C4-2B (cell line): ENCODE data around the gene NECTIN1.

ENCODE experiments used
- H3K27ac ChIP-seq: fragments of 450-650 bp; 2 replicates; pipeline ENCODE4 v1.5.1; 2017
- ZFX ChIP-seq: fragments of 450-650 bp; IDR thresholded peaks from 2 replicates; pipeline ENCODE4 v1.6.1; 2017
- TF ChIP-seq, protein P1 (sequence below): fragments of 450-650 bp; conservative IDR thresholded peaks from 2 replicates; pipeline ENCODE4 v1.5.1; 2017; ENCODE audit warnings: mild to moderate bottlenecking

The NECTIN1 gene

DNA sequence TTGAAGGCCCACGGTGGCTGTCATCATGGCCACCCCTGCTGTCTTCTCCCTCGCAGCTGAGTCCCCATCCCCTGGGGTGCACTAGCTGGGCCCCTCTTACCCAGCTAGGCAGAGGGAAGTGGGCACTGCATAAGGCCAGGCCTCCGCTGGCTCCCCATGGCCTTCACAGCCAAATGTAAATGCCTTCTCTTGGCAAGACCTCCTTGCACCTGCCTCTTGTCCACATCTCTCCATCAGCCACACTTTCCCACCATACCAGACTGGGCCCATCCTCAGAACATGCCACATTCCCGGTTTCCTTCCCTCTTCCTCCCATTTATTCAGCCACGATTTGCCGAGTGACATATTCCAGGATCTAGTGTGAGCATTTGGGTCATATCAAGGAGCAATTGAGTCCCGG lies 49.7 kb downstream of the NECTIN1 start:
- no peak overlapping the region for H3K27ac ChIP-seq
- TF ChIP-seq, protein P1, sequence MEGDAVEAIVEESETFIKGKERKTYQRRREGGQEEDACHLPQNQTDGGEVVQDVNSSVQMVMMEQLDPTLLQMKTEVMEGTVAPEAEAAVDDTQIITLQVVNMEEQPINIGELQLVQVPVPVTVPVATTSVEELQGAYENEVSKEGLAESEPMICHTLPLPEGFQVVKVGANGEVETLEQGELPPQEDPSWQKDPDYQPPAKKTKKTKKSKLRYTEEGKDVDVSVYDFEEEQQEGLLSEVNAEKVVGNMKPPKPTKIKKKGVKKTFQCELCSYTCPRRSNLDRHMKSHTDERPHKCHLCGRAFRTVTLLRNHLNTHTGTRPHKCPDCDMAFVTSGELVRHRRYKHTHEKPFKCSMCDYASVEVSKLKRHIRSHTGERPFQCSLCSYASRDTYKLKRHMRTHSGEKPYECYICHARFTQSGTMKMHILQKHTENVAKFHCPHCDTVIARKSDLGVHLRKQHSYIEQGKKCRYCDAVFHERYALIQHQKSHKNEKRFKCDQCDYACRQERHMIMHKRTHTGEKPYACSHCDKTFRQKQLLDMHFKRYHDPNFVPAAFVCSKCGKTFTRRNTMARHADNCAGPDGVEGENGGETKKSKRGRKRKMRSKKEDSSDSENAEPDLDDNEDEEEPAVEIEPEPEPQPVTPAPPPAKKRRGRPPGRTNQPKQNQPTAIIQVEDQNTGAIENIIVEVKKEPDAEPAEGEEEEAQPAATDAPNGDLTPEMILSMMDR, result no peak
- TF ChIP-seq ZFX, result no peak

- TF ChIP-seq ZFX, result no peak
- TF ChIP-seq, protein P1, result no peak
These were observed 50.6 kb downstream of the NECTIN1 start for GRCh38 chr11:119678351-119678750.

DNA sequence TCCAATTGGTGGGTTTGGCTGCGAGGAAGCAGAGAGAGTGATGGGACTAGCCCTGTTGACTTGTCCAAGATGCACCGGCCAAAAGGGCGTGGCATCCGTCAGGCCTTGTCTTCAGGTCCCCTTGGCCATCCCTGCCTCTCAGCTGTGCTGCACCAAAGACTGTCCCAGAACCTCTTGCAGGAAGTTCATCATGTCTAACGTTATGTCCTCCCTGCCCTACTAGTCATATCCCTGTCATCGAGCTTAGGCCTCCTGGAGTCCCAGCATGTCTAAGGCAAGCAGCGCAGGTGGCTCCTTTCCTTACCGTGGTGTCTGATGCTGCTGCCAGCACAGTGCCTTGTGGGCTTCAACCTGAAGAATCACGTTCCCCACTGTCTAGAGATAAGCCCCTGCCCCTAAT lies 51.2 kb downstream of the NECTIN1 start:
- H3K27ac ChIP-seq, result no peak overlapping the region
- no peak for TF ChIP-seq ZFX
- TF ChIP-seq, protein P1, result no peak

More at GRCh38 chr11:119678351-119678750, 50.6 kb downstream of the NECTIN1 start:
- H3K27ac ChIP-seq, result no peak overlapping the region

DNA sequence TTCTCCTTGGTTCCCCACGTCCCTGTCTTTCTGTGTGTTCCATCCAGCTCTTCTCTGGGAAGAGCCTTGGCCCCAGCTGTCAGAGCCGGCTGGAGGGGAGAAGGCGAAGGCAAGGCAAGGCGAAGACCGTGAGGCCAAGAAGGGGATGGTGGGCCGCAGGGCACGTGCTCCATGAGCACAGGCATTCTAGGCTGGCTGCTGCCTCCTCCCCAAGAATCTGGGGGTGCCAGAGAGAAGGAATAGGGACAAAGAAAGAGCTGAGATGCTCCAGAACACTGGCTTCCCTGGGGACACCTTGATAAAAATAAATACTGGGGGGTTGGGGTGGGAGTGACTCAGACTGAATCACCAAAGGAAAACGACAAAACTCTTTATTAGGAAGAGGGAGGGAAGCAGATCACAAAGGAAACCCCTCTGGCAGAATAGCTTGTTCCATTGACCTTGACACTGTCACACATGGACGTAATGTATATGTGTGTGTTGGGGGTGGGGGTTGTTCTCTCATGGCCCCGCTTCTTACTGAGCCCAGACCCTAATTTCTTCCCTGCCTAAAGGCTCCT lies 52.5 kb downstream of the NECTIN1 start:
- TF ChIP-seq ZFX, result no peak
- TF ChIP-seq, protein P1, result no peak
- no peak overlapping the region for H3K27ac ChIP-seq

DNA sequence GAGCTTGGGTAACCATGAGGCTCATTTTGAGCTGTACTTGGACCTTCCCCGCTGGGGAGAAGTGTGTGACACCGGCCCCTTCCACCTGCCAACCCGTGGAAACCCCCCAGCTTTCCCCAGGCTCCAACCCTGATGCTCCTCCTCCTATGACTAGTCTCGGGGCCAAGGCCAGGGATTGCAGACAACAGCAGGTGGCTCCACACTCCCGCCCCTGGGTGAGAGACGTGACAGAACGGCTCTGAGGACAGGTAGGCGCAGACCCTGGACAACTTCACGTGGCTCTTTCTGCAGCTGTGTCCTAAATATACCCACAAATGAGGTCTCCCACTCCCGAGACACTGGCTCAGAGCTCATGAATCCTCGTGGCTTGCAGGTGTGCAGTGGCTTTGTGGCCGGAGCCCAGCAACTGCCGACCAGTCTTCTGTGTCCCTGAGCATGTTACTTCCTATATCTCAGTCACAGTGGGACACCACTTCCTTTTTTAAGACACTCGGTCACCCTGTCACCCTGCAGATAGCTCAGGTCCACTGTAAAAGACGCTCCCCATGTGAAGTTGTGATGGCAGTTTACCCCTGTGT lies 55.2 kb downstream of the NECTIN1 start:
- no peak for TF ChIP-seq ZFX
- TF ChIP-seq, protein P1, result no peak
- H3K27ac ChIP-seq, result no peak overlapping the region

DNA sequence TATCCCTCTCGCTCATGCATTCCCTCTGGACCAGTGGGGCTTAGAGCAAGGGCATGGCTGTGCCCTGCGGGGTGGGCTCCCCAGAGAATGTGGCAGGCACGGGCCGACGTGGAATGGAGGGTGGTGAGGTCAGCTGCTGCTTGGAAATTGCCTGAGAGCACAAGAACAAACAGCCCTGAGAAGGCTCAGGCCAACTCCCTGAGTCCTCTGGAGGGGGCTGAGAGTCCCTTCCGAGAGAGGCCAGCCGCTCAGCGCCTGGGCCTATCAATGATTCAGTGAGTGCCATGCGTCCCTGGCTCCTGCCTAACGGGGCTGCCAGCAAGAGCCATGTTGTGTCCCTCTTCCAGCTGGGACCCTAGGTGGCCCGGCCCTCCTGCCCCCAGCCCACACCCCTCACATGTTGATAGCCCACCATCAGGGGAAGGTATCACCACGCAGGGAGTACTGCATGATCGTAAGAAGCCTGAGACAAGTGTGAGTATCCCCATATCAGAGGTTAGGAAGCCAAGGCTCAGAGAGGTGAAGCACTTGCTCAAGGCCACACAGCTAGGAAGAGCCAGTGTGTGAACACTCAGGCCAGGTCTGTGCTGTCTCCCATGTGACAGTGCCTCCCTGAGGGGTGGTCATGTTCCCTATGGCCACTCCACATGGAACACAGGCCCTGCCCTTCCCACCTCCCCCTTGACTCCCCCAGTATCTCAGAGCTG lies 55.8 kb downstream of the NECTIN1 start:
- H3K27ac ChIP-seq, result no peak overlapping the region
- TF ChIP-seq ZFX, result no peak
- TF ChIP-seq, protein P1, result no peak

DNA sequence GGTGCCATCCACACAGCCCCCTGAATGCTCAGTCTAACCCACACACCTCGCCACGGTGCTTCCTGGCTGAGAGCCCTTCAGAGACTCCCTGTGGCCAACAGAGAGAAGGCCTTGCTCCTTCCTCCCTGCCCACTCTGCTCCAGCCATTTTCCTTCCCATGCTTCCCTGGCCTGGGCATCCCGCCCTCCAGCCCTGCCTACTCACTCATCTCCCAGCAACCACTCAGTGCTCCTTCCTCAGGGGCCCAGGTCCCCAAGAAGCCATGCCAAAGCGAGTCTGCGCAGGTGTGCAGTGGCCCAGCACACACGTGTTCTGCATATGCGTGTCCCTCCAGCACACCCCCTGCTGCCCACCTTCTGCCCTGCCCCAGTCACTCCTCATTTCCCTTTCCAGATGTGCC lies 56.4 kb downstream of the NECTIN1 start:
- no peak overlapping the region for H3K27ac ChIP-seq
- TF ChIP-seq ZFX, result no peak
- TF ChIP-seq, protein P1, result no peak
